HuH-7.5 (cell line): ENCODE data around the gene UPP2.

Source experiments
- DNase-seq: peaks from one replicate; pipeline ENCODE4 v3.0.0; 2011; ENCODE audit warnings: low spot score

The UPP2 gene

DNA sequence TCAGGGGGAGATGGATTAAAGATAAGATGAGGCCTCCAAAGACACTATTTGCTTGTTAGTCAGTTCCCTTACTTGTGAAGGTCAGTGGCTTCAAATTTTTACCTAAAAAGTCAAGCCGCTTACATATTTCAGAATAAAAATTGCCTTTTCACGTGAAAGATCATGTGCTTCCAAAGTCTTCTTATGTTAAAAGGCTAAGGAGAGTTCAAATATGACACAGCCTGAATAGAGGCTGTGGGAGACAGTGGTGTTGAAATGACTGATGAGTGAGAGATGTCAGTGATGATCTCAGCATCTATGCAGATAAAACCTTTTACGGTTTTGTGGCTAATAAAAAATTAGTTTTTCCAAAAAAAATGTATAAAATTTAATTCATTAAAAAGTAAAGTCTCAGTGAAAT lies 40.5 kb downstream of the UPP2 start:
- no peak for DNase-seq

- no peak for DNase-seq
Observed at GRCh38 chr2:158142568-158143332, 41.1 kb downstream of the UPP2 start.

DNA sequence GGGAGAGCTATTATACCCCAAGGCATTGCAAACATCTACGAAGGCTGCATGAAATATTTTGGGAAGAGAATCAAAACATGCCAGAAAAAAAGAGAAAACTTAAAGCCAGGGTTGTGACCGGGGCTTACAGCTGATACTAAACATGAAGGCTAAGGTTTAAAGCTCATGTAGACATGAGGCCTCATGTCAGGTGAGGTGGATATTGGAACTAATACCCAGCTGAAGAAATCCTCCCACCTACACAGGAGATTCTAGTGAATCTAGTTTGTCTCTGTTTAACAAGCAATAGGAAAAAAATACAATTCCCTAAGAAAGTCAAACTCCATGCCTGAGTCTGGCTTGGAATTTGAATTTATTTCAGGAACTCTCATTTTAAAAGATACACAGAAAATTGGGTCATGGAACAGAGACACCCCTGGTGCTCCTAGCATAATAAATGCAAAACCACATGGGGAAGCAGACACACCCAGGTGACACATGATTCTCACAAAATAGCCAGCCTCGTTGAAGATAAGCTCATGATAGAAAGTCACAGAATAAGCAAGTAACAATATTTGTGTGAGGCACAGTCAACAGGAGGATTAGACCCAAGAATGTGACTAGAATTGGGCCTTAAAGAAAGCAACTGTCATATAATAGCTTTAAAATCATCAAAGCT lies 42.2 kb downstream of the UPP2 start:
- DNase-seq, result no peak

- no peak for DNase-seq
Observed at GRCh38 chr2:158144914-158145625, 43.4 kb downstream of the UPP2 start.

DNA sequence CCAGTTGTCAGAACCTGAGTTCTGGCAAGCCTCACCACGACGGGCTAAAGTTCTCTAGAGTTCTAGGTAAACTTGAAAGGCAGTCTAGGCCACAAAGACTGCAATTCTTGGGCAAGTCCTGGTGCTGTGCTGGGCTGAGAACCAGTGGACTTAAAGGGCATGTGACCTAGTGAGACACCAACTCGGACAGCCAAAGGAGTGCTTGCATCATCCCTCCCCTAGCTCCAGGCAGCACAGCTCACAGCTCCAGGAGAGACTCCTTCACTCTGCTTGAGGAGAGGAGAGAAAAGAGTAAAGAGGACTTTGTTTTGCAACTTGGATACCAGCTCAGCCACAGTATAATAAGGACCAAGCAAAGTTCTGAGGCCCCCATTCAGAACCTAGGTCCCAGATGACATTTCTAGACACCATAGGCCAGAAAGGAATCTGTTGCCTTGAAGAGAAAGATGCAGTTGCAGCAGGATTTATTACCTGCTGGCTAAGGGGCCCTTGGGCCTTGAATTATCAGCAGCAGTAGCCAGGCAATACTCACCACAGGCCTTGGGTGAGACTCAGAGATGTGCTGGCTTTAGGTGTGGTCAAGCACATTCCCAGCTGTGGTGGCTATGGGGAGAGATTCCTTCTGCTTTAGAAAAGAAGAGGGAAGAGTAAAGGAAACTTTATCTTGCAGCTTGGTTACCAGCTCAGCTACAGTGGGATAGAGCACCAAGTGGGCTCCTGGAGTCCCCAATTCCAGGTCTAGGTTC lies 51.8 kb downstream of the UPP2 start:
- no peak for DNase-seq

- no peak for DNase-seq
Observed at GRCh38 chr2:158154596-158154995, 52.9 kb downstream of the UPP2 start.

- DNase-seq, result no peak
Observed at GRCh38 chr2:158172719-158173118, 71.0 kb downstream of the UPP2 start.

- no peak for DNase-seq
Observed at GRCh38 chr2:158174495-158174894, 72.8 kb downstream of the UPP2 start.

GRCh38 chr2:158174956-158175355 lies 73.3 kb downstream of the UPP2 start:
- no peak for DNase-seq

DNA sequence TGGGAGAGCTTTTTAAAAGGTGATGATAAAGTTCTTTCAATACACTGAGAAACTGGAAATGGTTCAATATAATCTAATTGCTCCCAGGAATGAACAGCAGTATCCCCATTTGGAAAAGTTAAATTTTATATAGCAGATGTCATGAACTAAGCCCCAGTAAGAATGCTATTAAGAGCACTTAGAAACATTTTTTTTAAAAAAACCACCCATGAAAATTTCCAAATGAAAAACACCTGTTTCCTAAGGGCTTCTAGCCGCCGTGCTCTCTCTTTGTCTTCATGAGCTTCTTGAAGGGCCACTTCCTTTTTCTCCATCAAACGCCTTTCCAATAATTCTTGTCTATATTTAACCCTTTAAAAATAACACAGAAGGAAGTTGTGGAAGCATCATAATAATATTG lies 77.0 kb downstream of the UPP2 start:
- DNase-seq, result no peak

- DNase-seq, result no peak
Observed at GRCh38 chr2:158179660-158180059, 78.0 kb downstream of the UPP2 start.

GRCh38 chr2:158181171-158181570 lies 79.5 kb downstream of the UPP2 start:
- DNase-seq, result no peak

GRCh38 chr2:158182676-158183295 lies 81.1 kb downstream of the UPP2 start:
- DNase-seq, result no peak

DNA sequence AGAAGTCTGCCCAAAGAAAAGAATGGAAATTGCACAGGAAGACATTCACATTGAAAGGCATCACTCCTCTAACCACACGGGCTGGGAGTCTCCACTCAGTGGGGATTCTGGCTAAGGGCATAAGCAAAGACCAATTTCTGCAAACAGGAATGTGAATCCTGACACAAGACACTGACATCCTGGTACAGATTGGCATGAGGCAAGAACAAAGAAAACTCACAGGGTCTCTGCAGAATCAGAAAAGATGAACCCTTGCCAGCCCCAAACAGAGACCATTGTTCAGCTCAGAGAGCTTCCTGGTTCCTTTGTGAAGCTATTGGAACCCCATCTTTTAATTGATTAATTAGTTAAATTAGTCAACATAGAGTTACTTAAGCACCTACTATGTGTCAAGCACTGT lies 82.3 kb downstream of the UPP2 start:
- no peak for DNase-seq

DNA sequence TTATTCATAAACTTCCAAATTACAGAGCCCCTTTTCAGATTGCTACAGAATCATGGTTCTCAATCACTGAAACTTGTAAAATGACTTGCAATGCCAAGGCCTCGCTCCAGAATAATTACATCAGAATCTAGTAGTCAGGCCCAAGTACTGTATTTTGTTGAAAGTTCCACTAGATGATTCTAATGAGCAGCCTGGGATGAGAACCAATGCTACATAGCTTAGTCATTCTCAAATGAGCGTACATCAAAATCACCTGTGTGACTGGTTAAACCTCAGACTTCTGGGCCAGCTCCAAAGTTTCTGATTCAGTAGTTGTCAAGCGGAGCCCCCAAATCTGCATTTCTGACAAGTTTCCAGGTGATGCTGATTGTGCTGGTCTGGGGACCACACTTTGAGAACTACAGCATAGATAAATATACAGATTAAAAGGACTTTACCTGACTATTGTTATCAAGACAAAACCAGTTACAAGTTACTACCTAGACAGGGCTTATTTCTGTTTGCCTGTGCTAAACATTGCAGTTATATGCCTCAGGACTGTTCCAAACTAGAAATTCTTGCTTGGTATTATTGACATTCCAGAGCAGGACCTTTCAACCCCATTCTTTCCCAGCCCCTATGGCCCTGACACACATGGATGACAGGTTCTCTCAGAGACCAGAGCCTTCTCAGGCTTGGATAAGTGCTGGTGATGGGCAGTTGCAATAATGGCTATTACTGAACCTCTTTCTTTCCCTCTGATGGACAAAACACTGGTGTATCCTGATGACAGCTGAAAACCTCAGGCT lies 83.1 kb downstream of the UPP2 start:
- peak; percentile 19 for DNase-seq
